ENCODE results near the gene NPC2. TPM values are rescaled to one million over a fixed set of nuclear protein-coding genes. Genes with fewer than 3 reads are reported as not detected.
A peak's percentile ranks its signal among the peaks of the same experiment; 100 is the strongest.

NPC2 gene
- total RNA-seq, 1 experiment from 2014 or later, result 195 TPM

DNA sequence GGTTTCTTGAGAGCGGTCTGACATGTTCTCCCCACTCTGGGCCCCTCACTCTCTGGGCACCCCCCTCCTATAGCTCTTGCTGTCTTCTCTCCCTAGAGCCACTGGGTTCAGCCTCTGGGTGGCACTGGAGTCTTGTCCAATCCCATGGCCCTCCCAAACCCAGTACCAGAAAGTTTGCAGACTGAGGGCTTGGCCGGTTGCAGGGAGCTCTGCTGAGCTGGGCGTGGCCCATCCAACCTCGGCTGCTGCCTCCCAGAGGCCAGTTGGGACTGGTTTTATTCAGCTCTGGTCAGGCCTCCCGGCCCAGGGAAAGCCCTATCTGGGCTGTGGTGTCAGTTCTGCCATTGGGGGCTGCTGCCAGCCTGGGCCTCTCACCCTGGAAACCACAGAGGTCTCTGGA, 38.4 kb upstream of the NPC2 start:
- peak; percentile 56 for DNase-seq
- H3K9me2 ChIP-seq (replicated peaks; ENCODE audit: low read length), result no peaks in the 10 kb centered on the region
- peak; percentile 82 for ATAC-seq
- peak overlapping the region; percentile 35 for H2AFZ ChIP-seq (ENCODE audit: low read length)
- H3K4me1 ChIP-seq (ENCODE audit: insufficient read depth, low read length), result peaks cover 8% of the 10 kb centered on the region
- no peaks in the 10 kb centered on the region for H3F3A ChIP-seq (ENCODE audit: low read length, unreplicated experiment)
- no peak overlapping the region for H3K4me3 ChIP-seq (ENCODE audit: low read length)
- no peaks in the 10 kb centered on the region for H3K9me3 ChIP-seq (ENCODE audit: low read length)
- no peak overlapping the region for H3K4me2 ChIP-seq (ENCODE audit: low read length)
- ChIA-PET POLR2A (ENCODE audit: unreplicated experiment) (no interaction called here), CTCF (interaction anchor here (1.1 kb wide), 1 partner anchor 273 kb away, joined by 5 read pairs; no protein-coding TSS in a partner anchor)
- no peaks in the 10 kb centered on the region for H4K20me1 ChIP-seq (ENCODE audit: low read length)
- no peak overlapping the region for H3K27ac ChIP-seq (ENCODE audit: low read length)
- intact Hi-C loops (cut with micrococcal nuclease), result no loop called here
- TF ChIP-seq CTCF (conservative IDR thresholded peaks at IDR 0.05; ENCODE audit: low read depth, low read length) (peak; percentile 51), EZH2phosphoT487 (IDR thresholded peaks at IDR 0.05; ENCODE audit: borderline replicate concordance, low read length) (no peak)
- no TSS peak for BruUV-seq (replicated peaks)
- H3K9ac ChIP-seq (ENCODE audit: low read length), result 0 out of 2 replicates have a peak overlapping the region, but pooled peaks have one; percentile 27
- no peaks in the 10 kb centered on the region for H3K27me3 ChIP-seq (ENCODE audit: low read length)
- H3K79me2 ChIP-seq (ENCODE audit: low read length), result no peaks in the 10 kb centered on the region
- H3K36me3 ChIP-seq (ENCODE audit: low read depth, low read length), result no peaks in the 10 kb centered on the region

DNA sequence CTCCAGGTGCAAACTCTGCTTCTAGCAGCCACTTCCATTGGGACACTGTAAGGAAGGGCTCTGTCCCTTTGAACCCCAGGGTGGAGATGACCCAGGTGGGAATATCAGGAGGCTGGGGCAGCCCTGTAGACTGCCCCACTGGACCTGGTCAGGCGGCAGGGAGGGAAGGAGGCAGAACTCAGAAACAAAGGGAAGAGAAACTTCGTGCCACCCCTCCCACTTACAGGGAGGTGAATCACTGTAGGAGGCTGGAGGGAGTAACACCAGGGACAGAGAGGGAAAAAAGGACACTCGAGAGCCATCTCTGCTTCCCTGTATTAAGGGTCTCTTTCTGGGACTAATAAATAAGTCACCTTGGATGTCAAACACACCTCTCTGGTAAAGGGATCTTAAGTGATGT, 37.9 kb upstream of the NPC2 start:
- intact Hi-C loops (cut with micrococcal nuclease), result no loop called here
- Histone ChIP-seq H2AFZ (ENCODE audit: low read length) (0 out of 2 replicates have a peak overlapping the region, but pooled peaks have one; percentile 35), H3K36me3 (ENCODE audit: low read depth, low read length) (no peaks in the 10 kb centered on the region), H3F3A (ENCODE audit: low read length, unreplicated experiment) (no peaks in the 10 kb centered on the region), H3K27me3 (ENCODE audit: low read length) (no peaks in the 10 kb centered on the region), H4K20me1 (ENCODE audit: low read length) (no peaks in the 10 kb centered on the region), H3K9me3 (ENCODE audit: low read length) (no peaks in the 10 kb centered on the region), H3K4me3 (ENCODE audit: low read length) (no peak overlapping the region), H3K27ac (ENCODE audit: low read length) (no peak overlapping the region), H3K4me1 (ENCODE audit: insufficient read depth, low read length) (peaks cover 8% of the 10 kb centered on the region), H3K4me2 (ENCODE audit: low read length) (no peak overlapping the region), H3K9ac (ENCODE audit: low read length) (no peak overlapping the region), H3K9me2 (replicated peaks; ENCODE audit: low read length) (no peaks in the 10 kb centered on the region), H3K79me2 (ENCODE audit: low read length) (no peaks in the 10 kb centered on the region)
- ChIA-PET CTCF (interaction anchor here (0.5 to 1.1 kb wide), 2 partner anchors 144 to 273 kb away, joined by 3 to 5 read pairs; no protein-coding TSS in a partner anchor), POLR2A (ENCODE audit: unreplicated experiment) (no interaction called here)
- no peak for DNase-seq
- ATAC-seq, result no peak
- no peak for TF ChIP-seq EZH2 (IDR thresholded peaks at IDR 0.05; ENCODE audit: low read length, unreplicated experiment)
- TF ChIP-seq EZH2phosphoT487 (IDR thresholded peaks at IDR 0.05; ENCODE audit: borderline replicate concordance, low read length), result no peak
- no peak for TF ChIP-seq CTCF (conservative IDR thresholded peaks at IDR 0.05; ENCODE audit: low read depth, low read length)
- no TSS peak for BruUV-seq (replicated peaks)

DNA sequence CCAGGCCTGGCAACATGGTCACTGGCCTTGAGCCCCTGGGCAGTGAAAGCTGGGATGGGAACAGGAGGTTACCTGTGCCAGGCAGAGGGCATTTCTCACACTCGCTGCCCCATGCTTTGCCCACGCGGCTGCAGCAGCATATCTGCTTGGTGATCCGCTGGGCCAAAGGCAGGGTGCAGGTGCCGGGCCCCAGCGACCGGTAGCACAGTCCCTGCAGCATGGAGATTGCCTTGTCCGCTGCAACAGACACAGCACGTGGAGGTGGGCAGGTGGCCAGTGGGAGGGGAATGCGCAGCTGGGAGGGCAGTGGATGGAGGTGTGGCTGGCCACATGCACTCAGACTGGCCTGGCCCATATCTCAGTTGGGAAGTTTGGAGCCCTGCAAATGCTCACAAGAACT, 35.8 kb upstream of the NPC2 start:
- H3K27ac ChIP-seq (ENCODE audit: low read length), result no peak overlapping the region
- no peaks in the 10 kb centered on the region for H3K9me2 ChIP-seq (replicated peaks; ENCODE audit: low read length)
- ATAC-seq (no peak), DNase-seq (no peak)
- no peak for TF ChIP-seq CTCF (conservative IDR thresholded peaks at IDR 0.05; ENCODE audit: low read depth, low read length)
- TF ChIP-seq EZH2phosphoT487 (IDR thresholded peaks at IDR 0.05; ENCODE audit: borderline replicate concordance, low read length), result no peak
- TF ChIP-seq EZH2 (IDR thresholded peaks at IDR 0.05; ENCODE audit: low read length, unreplicated experiment), result no peak
- intact Hi-C loops (cut with micrococcal nuclease), result no loop called here
- no peak overlapping the region for H2AFZ ChIP-seq (ENCODE audit: low read length)
- H3K9me3 ChIP-seq (ENCODE audit: low read length), result no peaks in the 10 kb centered on the region
- H3K9ac ChIP-seq (ENCODE audit: low read length), result no peak overlapping the region
- no peaks in the 10 kb centered on the region for H3K79me2 ChIP-seq (ENCODE audit: low read length)
- H4K20me1 ChIP-seq (ENCODE audit: low read length), result no peaks in the 10 kb centered on the region
- ChIA-PET CTCF (no interaction called here), POLR2A (ENCODE audit: unreplicated experiment) (no interaction called here)
- no peaks in the 10 kb centered on the region for H3K36me3 ChIP-seq (ENCODE audit: low read depth, low read length)
- peaks cover 8% of the 10 kb centered on the region for H3K4me1 ChIP-seq (ENCODE audit: insufficient read depth, low read length)
- H3F3A ChIP-seq (ENCODE audit: low read length, unreplicated experiment), result no peaks in the 10 kb centered on the region
- H3K4me2 ChIP-seq (ENCODE audit: low read length), result no peak overlapping the region
- BruUV-seq (replicated peaks), result no TSS peak
- no peak overlapping the region for H3K4me3 ChIP-seq (ENCODE audit: low read length)
- no peaks in the 10 kb centered on the region for H3K27me3 ChIP-seq (ENCODE audit: low read length)
